Heart left ventricle (tissue), 16 donors: ENCODE results near the gene GPX5. TPM values are rescaled to one million over a fixed set of nuclear protein-coding genes. Genes with fewer than 3 reads are reported as not detected.

Source experiments
- ATAC-seq, 4 donors: fragments of 200-7000 bp; cut with Tn5 transposase; one replicate each; pipeline ENCODE4 v1.9.1; 2020 to 2022; ENCODE audit warnings: moderate library complexity in 4 of 4, mild to moderate bottlenecking in 3 of 4, moderate number of reproducible peaks in 1 of 4
- DNase-seq, 5 donors: peaks; one replicate each; pipeline ENCODE4 v3.0.0-alpha.2; 2020
- H3K27ac ChIP-seq, 12 donors: fragments of 200-600 bp; sonication (generic) in 4 of 12; one replicate each; pipeline versions ENCODE4 v1.5.0 to v1.8.0; 2016 to 2022; ENCODE audit warnings: mild to moderate bottlenecking in 2 of 12
- H3K27me3 ChIP-seq, 9 donors: fragments of 200-600 bp; sonication (generic) in 2 of 9; one replicate each; pipeline versions ENCODE4 v1.5.1 to v1.8.0; 2016 to 2022; ENCODE audit warnings: mild to moderate bottlenecking in 3 of 9
- H3K36me3 ChIP-seq, 9 donors: fragments of 200-600 bp; sonication (generic) in 2 of 9; one replicate each; pipeline versions ENCODE4 v1.5.0 to v1.8.0; 2018 to 2022; ENCODE audit warnings: mild to moderate bottlenecking in 2 of 9
- H3K4me1 ChIP-seq, 12 donors: fragments of 200-600 bp; sonication (generic) in 4 of 12; one replicate each; pipeline versions ENCODE4 v1.5.0 to v1.8.0; 2016 to 2022; ENCODE audit warnings: mild to moderate bottlenecking in 3 of 12
- H3K4me3 ChIP-seq, 12 donors: fragments of 200-600 bp; sonication (generic) in 4 of 12; one replicate each; pipeline versions ENCODE4 v1.5.0 to v1.8.0; 2017 to 2022; ENCODE audit warnings: mild to moderate bottlenecking in 9 of 12, moderate library complexity in 4 of 12
- H3K9me3 ChIP-seq, 12 donors: fragments of 200-600 bp; sonication (generic) in 4 of 12; one replicate each; pipeline versions ENCODE4 v1.5.0 to v1.8.0; 2016 to 2022; ENCODE audit warnings: mild to moderate bottlenecking in 1 of 12
- CTCF ChIP-seq, 12 donors: fragments of 200-600 bp; sonication (generic) in 4 of 12; IDR thresholded peaks; one replicate each; pipeline versions ENCODE4 v1.5.0 to v1.8.0; 2018 to 2022; ENCODE audit warnings: antibody characterized with exemption in 12 of 12, mild to moderate bottlenecking in 5 of 12
- POLR2A ChIP-seq, 2 donors: fragments of 450-650 bp; IDR thresholded peaks; one replicate each; pipeline ENCODE4 v1.6.1; 2017; ENCODE audit warnings: antibody characterized with exemption in 2 of 2, mild to moderate bottlenecking in 2 of 2, moderate library complexity in 2 of 2
- WGBS, 4 donors: extraction: QIAGEN DNeasy Blood & Tissue Kit in 2 of 4; methylation state at CpG; one replicate each; pipeline versions ENCODE4 v1.1.5 to v1.1.7; 2013 to 2018; 5-methylcytosine and 5-hydroxymethylcytosine counted together
- intact Hi-C, 10 donors: fragments of 100-400 bp; cut with DNase I; formaldehyde crosslinking; loops; one replicate each; pipeline versions ENCODE4 v1.11.1 to v1.14.2; 2022
- long read RNA-seq, 3 donors: library from polyadenylated mRNA; unstranded; transcript quantifications; one replicate each; pipeline ENCODE4 v2.0.0, GENCODE V29; 2020 to 2021
- polyA plus RNA-seq, 2 donors: library from polyadenylated mRNA; stranded (reverse); fragments of 200-250 nt; gene quantifications; one replicate each; pipeline ENCODE4 v1.2.3, GENCODE V29; 2013
- total RNA-seq, 9 donors: library from RNA; depleted of rRNA in 2 of 9; stranded (reverse); fragments of >200 nt in 2 of 9; fragmentation: NEBNext Ultra II Directional in 3 of 9; extraction: Animal tissue kit (Norgen Biotek cat#: 25700) in 3 of 9; gene quantifications; one replicate each; pipeline versions ENCODE4 v1.1.0 to v1.2.4, GENCODE V29; 2016 to 2023
- donor health status: ischemic (EF 13 %, LVEDD 7.1; RV severe dilation, severe dysfunction).
- donor health status: healthy with polysubstance abuse.
- donor health status: DM: no; HTN: yes; CAD: no.
- donor health status: DM: no; HTN: no; CAD: no.
- donor health status: ischemic (EF 25% LVEDD 6.9; RV normal size, moderate dysfunction).
- donor health status: ischemic (EF 25% LVEDD 5.7; RV mildly dilated, moderate dysfunction).
- donor health status: healthy.
- donor health status: DM: yes; HTN: yes; CAD: no.
- donor health status: ischemic (EF 35%, LVEDD 5.7; RV mildly dilated, moderate dysfunction).
- donor health status: nonischemic (EF 11% LVEDD 7.7; RV severe dilation, severe dysfunction).
- donor health status: DM: yes; HTN: yes; CAD: no.
- donor health status: PGD.
- donor health status: ischemic (EF 29% LVEDD 5.4; RV normal size, mild dysfunction).
- donor health status: nonischemic (EF 23%, LVEDD 6.1; RV moderate dilation, normal function).

GPX5 gene
- total RNA-seq (not detected), polyA plus RNA-seq (not detected)
- long read RNA-seq, donor 1, result 0 reads
- long read RNA-seq, donor 2, result 0 reads
- long read RNA-seq, donor 3, result 0 reads

GRCh38 chr6:28525496-28526039 lies at the start of gene GPX5:
Gene GPX5 (plus strand): TSS chr6:28525881. CDS start chr6:28526014, 133 bp downstream.
- WGBS, 4 donors, result 51 to 56% (median 54%) methylated on average over 9 to 10 of the region's 10 CpGs
- intact Hi-C loops, result no loop called here
- H3K4me3 ChIP-seq, result no peak within 1 kb of the TSS
- H3K27me3 ChIP-seq, result peaks cover 0 to 51% (median 7%) of the 10 kb centered on the region in 9 donors
- ATAC-seq, result no peak
- no peak for DNase-seq
- no peak for TF ChIP-seq CTCF (IDR thresholded peaks at IDR 0.05)
- TF ChIP-seq POLR2A (IDR thresholded peaks at IDR 0.05), result no peak
- H3K4me1 ChIP-seq, result no peaks in the 10 kb centered on the region
- H3K9me3 ChIP-seq, result no peaks in the 10 kb centered on the region
- no peak within 1 kb of the TSS for H3K27ac ChIP-seq
- no peaks in the 10 kb centered on the region for H3K36me3 ChIP-seq

- no peak for TF ChIP-seq CTCF (IDR thresholded peaks at IDR 0.05)
- no peak for TF ChIP-seq POLR2A (IDR thresholded peaks at IDR 0.05)
- no peaks in the 10 kb centered on the region for H3K9me3 ChIP-seq
- H3K36me3 ChIP-seq, result no peaks in the 10 kb centered on the region
- H3K27ac ChIP-seq, result no peak overlapping the region
- no peak overlapping the region for H3K4me3 ChIP-seq
- ATAC-seq (no peak), DNase-seq (no peak)
- peaks cover 0 to 83% (median 14%) of the 10 kb centered on the region in 9 donors for H3K27me3 ChIP-seq
- intact Hi-C loops, result no loop called here
- no peaks in the 10 kb centered on the region for H3K4me1 ChIP-seq
- WGBS, 4 donors, result 54 to 74% (median 59%) methylated on average over 12 of the region's 12 CpGs
These were observed 47.2 kb upstream of the GPX5 start for GRCh38 chr6:28478518-28478917.

- intact Hi-C loops, result no loop called here
These were observed 45.3 kb upstream of the GPX5 start for GRCh38 chr6:28480253-28480932.

More at GRCh38 chr6:28480253-28480932, 45.3 kb upstream of the GPX5 start:
- Histone ChIP-seq H3K4me1 (no peaks in the 10 kb centered on the region), H3K4me3 (no peak overlapping the region), H3K27me3 (peaks cover 0 to 73% (median 14%) of the 10 kb centered on the region in 9 donors), H3K27ac (no peak overlapping the region), H3K36me3 (no peaks in the 10 kb centered on the region), H3K9me3 (no peaks in the 10 kb centered on the region)
- WGBS, 4 donors, result 67 to 73% (median 70%) methylated on average over 9 of the region's 9 CpGs
- TF ChIP-seq POLR2A (IDR thresholded peaks at IDR 0.05) (no peak), CTCF (IDR thresholded peaks at IDR 0.05) (no peak)
- no peak for ATAC-seq
- no peak for DNase-seq
